Peyer's patch (tissue), 4 donors: ENCODE results near the gene EPB41L4B.

ENCODE experiments used
- CTCF ChIP-seq, 6 experiments: fragments of 450-650 bp in 4 of 6; fragments of 200-600 bp in 2 of 6; sonication (generic) in 1 of 6; IDR thresholded peaks; one replicate each; pipeline ENCODE4 v1.5.1; 2017 to 2019; ENCODE audit warnings: antibody characterized with exemption in 6 of 6, mild to moderate bottlenecking in 3 of 6, moderate library complexity in 1 of 6
- POLR2A ChIP-seq, 2 donors: fragments of 450-650 bp; IDR thresholded peaks; one replicate each; pipeline ENCODE4 v1.5.1; 2017; ENCODE audit warnings: antibody characterized with exemption in 2 of 2, mild to moderate bottlenecking in 2 of 2, moderate library complexity in 2 of 2

DNA sequence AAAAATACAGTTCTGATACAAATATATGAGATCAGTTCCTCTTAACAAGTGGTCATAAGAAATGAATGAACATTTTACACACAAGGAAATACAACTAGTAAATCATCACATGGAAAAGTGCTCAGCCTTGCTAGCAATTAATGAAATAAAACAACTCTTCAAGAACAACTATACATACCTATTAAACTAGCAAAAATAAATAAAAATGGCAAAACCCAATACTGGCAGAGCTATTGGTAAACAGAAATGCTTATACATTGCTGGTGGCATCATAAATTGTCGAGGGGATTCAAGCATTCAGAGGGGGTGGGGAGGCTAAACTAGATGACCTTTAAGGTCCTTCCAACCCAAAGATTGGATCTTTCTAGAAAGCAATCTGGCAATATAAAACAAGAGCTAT lies 147.9 kb downstream of the EPB41L4B start:
- TF ChIP-seq POLR2A (IDR thresholded peaks at IDR 0.05), result no peak
- no peak for TF ChIP-seq CTCF (IDR thresholded peaks at IDR 0.05)
